OCI-LY1 (cell line): ENCODE data around the gene BMP2K.

Source experiments
- CTCF ChIP-seq: fragments of 200-600 bp; sonication (generic), shearing (Covaris generic); IDR thresholded peaks from 2 replicates; pipeline ENCODE4 v1.5.1; 2017; ENCODE audit warnings: mild to moderate bottlenecking, antibody characterized with exemption, low read length, moderate library complexity, mixed read lengths
- EZH2 ChIP-seq: fragments of 200-600 bp; sonication (generic), shearing (Covaris generic); IDR thresholded peaks from 2 replicates; pipeline ENCODE4 v1.8.0; 2017; ENCODE audit warnings: borderline replicate concordance, mixed run types, mild to moderate bottlenecking, antibody characterized with exemption, low read length, moderate library complexity, mixed read lengths

- TF ChIP-seq CTCF (no peak), EZH2 (no peak)
Observed at GRCh38 chr4:78865451-78865850, 89.3 kb downstream of the BMP2K start.
